Naive thymus-derived CD8-positive, alpha-beta T cell (primary cell): Measurements from ENCODE around the gene LTBR. TPM values are rescaled to one million over a fixed set of nuclear protein-coding genes. Genes with fewer than 3 reads are reported as not detected.

Source experiments
- ATAC-seq, 2 donors: fragments of 150-1000 bp; cut with Tn5 transposase in 1 of 2; sonication (Bioruptor Pico), chemical (Tn5 transposase) in 1 of 2; 1 replicate in 1 of 2; 2 replicates in 1 of 2; pipeline ENCODE4 v1.10.0; 2021; ENCODE audit warnings: mild to moderate bottlenecking in 2 of 2, moderate library complexity in 2 of 2
- POLR2A ChIA-PET: fragments of 350-600 bp; sonication (Branson Sonifier 250); formaldehyde crosslinking; loops from one replicate; lab custom pipeline; 2021; ENCODE audit warnings: antibody characterized with exemption; lab: Charles Lee
- DNase-seq, 10 donors: peaks; one replicate each; pipeline versions ENCODE4 v3.0.0 to v3.0.0-alpha.2; 2020 to 2022
- H3K27ac Mint-ChIP-seq, 10 donors: one replicate each; pipeline ENCODE4 v1.8.0; 2020 to 2022; ENCODE audit warnings: mild to moderate bottlenecking in 10 of 10, mixed read lengths in 10 of 10, moderate library complexity in 4 of 10, inconsistent platforms in 1 of 10
- H3K27me3 Mint-ChIP-seq, 5 donors: one replicate each; pipeline ENCODE4 v1.8.0; 2021 to 2022; ENCODE audit warnings: mixed read lengths in 5 of 5
- H3K36me3 Mint-ChIP-seq, 3 donors: one replicate each; pipeline ENCODE4 v1.8.0; 2020 to 2022; ENCODE audit warnings: mixed read lengths in 3 of 3, mild to moderate bottlenecking in 2 of 3, inconsistent platforms in 1 of 3
- H3K4me1 Mint-ChIP-seq, 4 donors: one replicate each; pipeline ENCODE4 v1.8.0; 2021 to 2022; ENCODE audit warnings: mixed read lengths in 4 of 4
- H3K4me3 Mint-ChIP-seq, 10 donors: one replicate each; pipeline ENCODE4 v1.8.0; 2020 to 2022; ENCODE audit warnings: mild to moderate bottlenecking in 10 of 10, mixed read lengths in 10 of 10, moderate library complexity in 6 of 10, inconsistent platforms in 1 of 10
- H3K9me3 Mint-ChIP-seq, 9 donors: one replicate each; pipeline ENCODE4 v1.8.0; 2020 to 2022; ENCODE audit warnings: mixed read lengths in 9 of 9, mild to moderate bottlenecking in 3 of 9, inconsistent platforms in 1 of 9, moderate library complexity in 1 of 9
- polyA plus RNA-seq, 3 donors: library from polyadenylated mRNA; unstranded; fragments of 300-500 nt; fragmentation: Illumina TruSeq; gene quantifications; one replicate each; pipeline ENCODE4 v1.2.3, GENCODE V29; 2021
- total RNA-seq, 8 experiments: library from RNA in 2 of 8; stranded (reverse) in 2 of 8; gene quantifications; one replicate each; pipeline ENCODE4 v1.2.3 and lab custom pipeline; 2021 to 2026

The LTBR gene
- total and polyA plus RNA-seq, 5 experiments from 2014 or later: 0.23 to 0.93 (median 0.91) TPM; not detected in 2

GRCh38 chr12:6378709-6379472, 5.1 kb upstream of the LTBR start:
- no peaks in the 10 kb centered on the region for H3K9me3 Mint-ChIP-seq
- POLR2A ChIA-PET: no interaction called here
- H3K4me1 Mint-ChIP-seq: peaks cover 23 to 38% (median 31%) of the 10 kb centered on the region in 4 donors
- ATAC-seq: no peak
- H3K4me3 Mint-ChIP-seq: no peak overlapping the region
- DNase-seq: no peak
- H3K27me3 Mint-ChIP-seq: peaks cover 6 to 18% (median 9%) of the 10 kb centered on the region in 5 donors
- peaks cover 0 to 2% (median 0%) of the 10 kb centered on the region in 3 donors for H3K36me3 Mint-ChIP-seq
- no peak overlapping the region for H3K27ac Mint-ChIP-seq

- H3K4me3 Mint-ChIP-seq: no peak overlapping the region
- POLR2A ChIA-PET: interaction anchor here (0.6 to 1.1 kb wide), 2 partner anchors 44 to 248 kb away, joined by 3 to 4 read pairs; no protein-coding TSS in a partner anchor
- H3K9me3 Mint-ChIP-seq: no peaks in the 10 kb centered on the region
- peaks cover 0 to 2% (median 0%) of the 10 kb centered on the region in 3 donors for H3K36me3 Mint-ChIP-seq
- H3K27ac Mint-ChIP-seq: no peak overlapping the region
- no peak for ATAC-seq
- H3K27me3 Mint-ChIP-seq: peaks cover 6 to 17% (median 9%) of the 10 kb centered on the region in 5 donors
- H3K4me1 Mint-ChIP-seq: peaks cover 23 to 33% (median 30%) of the 10 kb centered on the region in 4 donors
- no peak for DNase-seq
These were observed 3.5 kb upstream of the LTBR start for GRCh38 chr12:6380141-6381121.

GRCh38 chr12:6382371-6382770, 1.6 kb upstream of the LTBR start:
- Mint-ChIP-seq H3K4me3 (no peak overlapping the region), H3K36me3 (peaks cover 0 to 4% (median 0%) of the 10 kb centered on the region in 3 donors), H3K27ac (no peak overlapping the region), H3K9me3 (no peaks in the 10 kb centered on the region), H3K4me1 (peaks cover 10 to 14% (median 12%) of the 10 kb centered on the region in 4 donors), H3K27me3 (peaks cover 6 to 17% (median 9%) of the 10 kb centered on the region in 5 donors)
- ATAC-seq (no peak), DNase-seq (no peak)
- POLR2A ChIA-PET: interaction anchor here (2.7 kb wide), 1 partner anchor 48 kb away, joined by 12 read pairs; no protein-coding TSS in a partner anchor

GRCh38 chr12:6382982-6383381, 980 bp upstream of the LTBR start:
- POLR2A ChIA-PET: interaction anchor here (2.7 kb wide), 1 partner anchor 48 kb away, joined by 12 read pairs; no protein-coding TSS in a partner anchor
- no peak for ATAC-seq
- Mint-ChIP-seq H3K4me3 (peak overlapping the region in 7 of 10 donors; percentile 9 to 77 (median 60)), H3K27ac (peak overlapping the region in 3 of 10 donors; percentile 71 to 83 (median 72)), H3K9me3 (no peaks in the 10 kb centered on the region), H3K27me3 (peaks cover 6 to 17% (median 9%) of the 10 kb centered on the region in 5 donors), H3K36me3 (peaks cover 0 to 4% (median 0%) of the 10 kb centered on the region in 3 donors), H3K4me1 (peaks cover 6 to 10% (median 7%) of the 10 kb centered on the region in 4 donors)
- no peak for DNase-seq

- Mint-ChIP-seq H3K9me3 (no peaks in the 10 kb centered on the region), H3K4me3 (peak overlapping the region in 5 of 10 donors; percentile 22 to 74 (median 44)), H3K27me3 (peaks cover 6 to 17% (median 9%) of the 10 kb centered on the region in 5 donors), H3K36me3 (peaks cover 0 to 4% (median 0%) of the 10 kb centered on the region in 3 donors), H3K4me1 (peaks cover 6 to 13% (median 9%) of the 10 kb centered on the region in 4 donors), H3K27ac (peak overlapping the region in 2 of 10 donors; percentile 37 to 49)
- POLR2A ChIA-PET: interaction anchor here (0.7 to 2.7 kb wide), 4 partner anchors 39 to 86 kb away, joined by 3 to 12 read pairs (median 3); partner anchors contain the start of gene VAMP1
- DNase-seq (no peak), ATAC-seq (no peak)
These were observed 806 bp downstream of the LTBR start for GRCh38 chr12:6384499-6385436.

- Mint-ChIP-seq H3K36me3 (peaks cover 0 to 4% (median 0%) of the 10 kb centered on the region in 3 donors), H3K27me3 (peaks cover 4 to 14% (median 9%) of the 10 kb centered on the region in 5 donors), H3K9me3 (no peaks in the 10 kb centered on the region), H3K27ac (peak overlapping the region in 2 of 10 donors; percentile 32 to 43), H3K4me3 (peak overlapping the region in 1 of 10 donors; percentile 10), H3K4me1 (peaks cover 6 to 11% (median 8%) of the 10 kb centered on the region in 4 donors)
- ATAC-seq: no peak
- DNase-seq: no peak
- POLR2A ChIA-PET: no interaction called here
These were observed 2.1 kb downstream of the LTBR start for GRCh38 chr12:6386038-6386437.

- Mint-ChIP-seq H3K36me3 (peaks cover 0 to 4% (median 0%) of the 10 kb centered on the region in 3 donors), H3K4me1 (peaks cover 6 to 11% (median 8%) of the 10 kb centered on the region in 4 donors), H3K9me3 (no peaks in the 10 kb centered on the region), H3K4me3 (no peak overlapping the region), H3K27me3 (peaks cover 3 to 11% (median 9%) of the 10 kb centered on the region in 5 donors), H3K27ac (peak overlapping the region in 2 of 10 donors; percentile 32 to 43)
- DNase-seq (no peak), ATAC-seq (no peak)
- POLR2A ChIA-PET: no interaction called here
These were observed 2.5 kb downstream of the LTBR start for GRCh38 chr12:6386491-6386890.

GRCh38 chr12:6387541-6387940, 3.6 kb downstream of the LTBR start:
- Mint-ChIP-seq H3K36me3 (peaks cover 0 to 4% (median 0%) of the 10 kb centered on the region in 3 donors), H3K9me3 (no peaks in the 10 kb centered on the region), H3K27ac (peak overlapping the region in 1 of 10 donors; percentile 10), H3K27me3 (peaks cover 2 to 8% (median 5%) of the 10 kb centered on the region in 5 donors), H3K4me1 (peaks cover 6 to 11% (median 8%) of the 10 kb centered on the region in 4 donors), H3K4me3 (no peak overlapping the region)
- POLR2A ChIA-PET: no interaction called here
- ATAC-seq (no peak), DNase-seq (no peak)

- H3K27ac Mint-ChIP-seq: peak overlapping the region in 2 of 10 donors; percentile 34 to 53
- H3K9me3 Mint-ChIP-seq: no peaks in the 10 kb centered on the region
- peaks cover 0 to 2% (median 0%) of the 10 kb centered on the region in 3 donors for H3K36me3 Mint-ChIP-seq
- ATAC-seq (no peak), DNase-seq (no peak)
- H3K4me3 Mint-ChIP-seq: no peak overlapping the region
- peaks cover 0 to 5% (median under 1%) of the 10 kb centered on the region in 4 donors for H3K4me1 Mint-ChIP-seq
- peaks cover 0 to 2% (median 0%) of the 10 kb centered on the region in 5 donors for H3K27me3 Mint-ChIP-seq
- POLR2A ChIA-PET: no interaction called here
These were observed 6.3 kb downstream of the LTBR start for GRCh38 chr12:6390084-6390799.

GRCh38 chr12:6391013-6391412, 7.1 kb downstream of the LTBR start:
- POLR2A ChIA-PET: no interaction called here
- H3K4me3 Mint-ChIP-seq: no peak overlapping the region
- peak overlapping the region in 1 of 10 donors; percentile 34 for H3K27ac Mint-ChIP-seq
- H3K4me1 Mint-ChIP-seq: peaks cover 0 to 5% (median under 1%) of the 10 kb centered on the region in 4 donors
- no peaks in the 10 kb centered on the region for H3K9me3 Mint-ChIP-seq
- ATAC-seq (no peak), DNase-seq (no peak)
- peaks cover 0 to 2% (median 0%) of the 10 kb centered on the region in 3 donors for H3K36me3 Mint-ChIP-seq
- peaks cover 0 to 2% (median 0%) of the 10 kb centered on the region in 5 donors for H3K27me3 Mint-ChIP-seq
